Subcutaneous adipose tissue (tissue), 4 donors: ENCODE measurements around the gene ATOSA. TPM values are rescaled to one million over a fixed set of nuclear protein-coding genes. Genes with fewer than 3 reads are reported as not detected.

Source experiments
- total RNA-seq, 4 donors: library from RNA; depleted of rRNA; stranded (reverse); fragments of >200 nt; gene quantifications; one replicate each; pipeline ENCODE4 v1.1.0, GENCODE V29; 2016
- TF ChIP-seq, protein P1 (sequence below): fragments of 450-650 bp; IDR thresholded peaks from one replicate; pipeline ENCODE4 v1.5.1; 2016; ENCODE audit warnings: low read depth, mild to moderate bottlenecking, control low read depth, antibody characterized with exemption, moderate library complexity

Gene ATOSA
- total RNA-seq, 4 donors from 2014 or later: 120 to 205 (median 166) TPM

DNA sequence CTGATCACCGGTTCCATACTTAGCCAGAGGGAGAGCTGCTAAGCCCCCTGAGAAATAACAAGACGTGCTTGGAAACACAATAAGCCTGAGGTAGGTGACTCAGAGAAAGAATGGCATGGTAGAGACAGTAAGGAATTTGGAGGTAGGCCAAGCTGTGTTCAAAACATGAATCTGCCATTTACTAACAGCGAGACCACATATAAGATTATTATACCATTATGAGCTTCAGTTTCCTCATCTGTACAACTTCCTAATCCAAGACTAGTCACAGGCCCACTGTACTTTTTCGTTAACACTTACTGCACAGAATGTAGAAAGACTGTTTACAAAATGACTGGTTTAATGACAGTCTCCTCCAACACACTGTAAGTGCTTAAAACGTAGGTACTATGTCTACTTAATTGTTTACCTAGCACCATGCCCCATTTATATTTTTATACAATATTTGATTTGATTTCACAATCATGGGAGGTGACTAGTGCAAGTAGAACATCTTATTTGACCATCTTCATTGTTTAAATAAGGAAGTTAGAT is 25.7 kb downstream of the ATOSA start:
- TF ChIP-seq, protein P1, sequence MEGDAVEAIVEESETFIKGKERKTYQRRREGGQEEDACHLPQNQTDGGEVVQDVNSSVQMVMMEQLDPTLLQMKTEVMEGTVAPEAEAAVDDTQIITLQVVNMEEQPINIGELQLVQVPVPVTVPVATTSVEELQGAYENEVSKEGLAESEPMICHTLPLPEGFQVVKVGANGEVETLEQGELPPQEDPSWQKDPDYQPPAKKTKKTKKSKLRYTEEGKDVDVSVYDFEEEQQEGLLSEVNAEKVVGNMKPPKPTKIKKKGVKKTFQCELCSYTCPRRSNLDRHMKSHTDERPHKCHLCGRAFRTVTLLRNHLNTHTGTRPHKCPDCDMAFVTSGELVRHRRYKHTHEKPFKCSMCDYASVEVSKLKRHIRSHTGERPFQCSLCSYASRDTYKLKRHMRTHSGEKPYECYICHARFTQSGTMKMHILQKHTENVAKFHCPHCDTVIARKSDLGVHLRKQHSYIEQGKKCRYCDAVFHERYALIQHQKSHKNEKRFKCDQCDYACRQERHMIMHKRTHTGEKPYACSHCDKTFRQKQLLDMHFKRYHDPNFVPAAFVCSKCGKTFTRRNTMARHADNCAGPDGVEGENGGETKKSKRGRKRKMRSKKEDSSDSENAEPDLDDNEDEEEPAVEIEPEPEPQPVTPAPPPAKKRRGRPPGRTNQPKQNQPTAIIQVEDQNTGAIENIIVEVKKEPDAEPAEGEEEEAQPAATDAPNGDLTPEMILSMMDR: no peak

DNA sequence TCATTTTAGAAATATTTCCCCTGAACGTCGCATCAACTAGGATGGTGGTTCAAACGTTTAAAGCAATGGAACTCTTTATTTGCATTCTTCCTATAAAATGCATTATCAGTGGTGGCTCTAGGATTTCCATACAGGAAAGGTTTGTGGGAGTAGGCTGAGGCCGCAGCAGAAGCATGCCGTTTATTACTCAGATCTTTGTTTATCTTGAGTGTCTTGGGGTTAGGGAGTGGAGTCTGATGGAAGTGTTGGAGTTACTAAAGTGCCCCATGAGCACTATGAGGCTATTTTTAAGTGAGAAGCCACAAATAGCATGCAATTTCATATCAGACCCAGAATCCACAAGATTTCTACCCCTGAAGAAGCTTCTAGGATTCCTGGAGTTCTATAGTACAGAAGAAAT is 26.2 kb downstream of the ATOSA start:
- TF ChIP-seq, protein P1: no peak

DNA sequence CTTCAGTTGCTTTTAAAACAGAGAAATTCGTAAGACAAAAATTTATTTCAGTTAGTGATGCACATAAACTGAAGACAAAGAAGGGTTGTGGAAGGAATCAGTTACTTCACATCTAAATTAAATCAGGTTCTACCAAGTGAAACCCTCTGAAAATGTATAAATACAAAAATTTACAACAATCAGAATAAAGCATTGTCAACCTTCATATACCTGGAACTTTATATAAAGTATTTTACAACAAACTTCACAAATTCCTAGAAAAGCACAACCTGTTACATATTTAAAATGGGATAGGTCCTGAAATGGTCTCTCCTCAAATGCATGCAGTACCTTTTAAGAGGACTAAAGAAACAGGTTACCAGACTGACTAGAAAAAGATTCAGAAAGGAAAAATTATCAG is 26.9 kb downstream of the ATOSA start:
- TF ChIP-seq, protein P1: no peak

DNA sequence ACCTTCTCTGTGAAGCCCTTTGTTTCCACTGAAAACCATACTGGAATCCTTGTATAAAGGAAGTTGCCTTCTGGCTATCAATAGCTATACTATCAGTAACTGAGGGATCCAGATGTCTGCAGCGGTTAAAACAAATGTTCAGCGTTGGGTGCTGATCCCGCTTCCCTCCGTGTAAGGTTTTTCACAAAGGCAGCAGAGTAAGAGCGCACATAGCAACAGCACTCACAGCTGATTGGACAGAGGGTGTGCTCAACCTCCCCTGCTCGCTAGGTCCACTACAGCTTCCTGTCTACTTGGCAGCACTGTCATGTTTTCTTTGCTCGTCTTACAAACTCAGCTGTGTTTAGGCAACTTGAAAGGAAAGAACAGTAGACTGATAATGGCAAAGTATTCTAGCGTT is 27.3 kb downstream of the ATOSA start:
- TF ChIP-seq, protein P1: no peak

DNA sequence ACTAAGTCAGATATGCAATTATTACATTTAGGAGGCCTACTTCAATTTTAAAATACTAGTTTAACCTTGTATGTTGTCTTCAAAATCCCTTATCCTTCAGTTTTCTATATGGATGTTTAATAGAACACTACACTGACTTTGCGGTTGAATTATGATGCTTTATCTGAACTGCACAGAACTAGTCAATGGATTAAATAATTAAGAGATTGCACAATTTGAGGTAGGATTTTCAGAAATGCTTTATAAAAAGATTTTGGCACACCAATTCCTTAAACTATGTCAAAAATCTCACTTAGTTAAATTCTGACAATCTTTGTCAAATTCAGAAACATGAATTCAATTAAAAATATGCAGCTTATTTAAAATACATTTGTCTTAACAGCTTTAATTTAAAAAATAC is 28.1 kb downstream of the ATOSA start:
- TF ChIP-seq, protein P1: no peak

DNA sequence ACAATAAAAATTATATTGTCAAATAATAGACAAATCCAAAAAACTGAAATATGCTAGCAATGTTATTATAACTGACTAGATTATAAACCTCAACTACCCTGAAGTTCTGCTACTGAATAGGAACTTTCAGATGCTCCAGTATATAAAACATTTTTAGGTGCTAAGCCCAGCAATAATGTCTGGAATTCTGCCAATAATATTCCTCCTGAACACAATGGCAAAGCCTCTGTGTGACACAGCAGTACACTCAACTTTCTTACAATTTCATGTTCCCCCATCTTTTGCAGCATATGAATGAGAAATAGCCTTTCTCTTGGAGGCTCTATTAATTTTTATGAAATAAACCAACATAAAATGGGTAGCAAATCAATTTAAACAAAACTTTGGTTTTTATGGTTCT is 29.5 kb downstream of the ATOSA start:
- TF ChIP-seq, protein P1: no peak

DNA sequence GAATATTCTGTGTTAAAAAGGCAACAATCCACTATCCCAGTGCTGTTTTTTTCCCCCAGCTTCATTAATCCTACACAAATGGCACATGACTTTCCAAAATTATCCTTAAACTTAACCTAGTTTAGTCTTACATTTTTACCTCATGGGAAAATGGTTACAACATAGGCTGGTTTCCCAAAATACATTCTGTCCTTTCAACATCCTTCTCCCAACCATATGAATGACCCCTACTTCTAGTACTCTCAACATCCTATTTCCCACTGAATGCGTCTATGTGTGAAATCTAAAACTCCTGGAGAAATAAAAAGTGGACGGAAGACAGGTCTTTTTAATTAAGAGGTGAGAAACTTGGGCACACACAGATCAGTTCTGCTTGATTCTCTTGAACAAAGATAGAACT is 33.3 kb downstream of the ATOSA start:
- TF ChIP-seq, protein P1: no peak
